HepG2 (cell line): ENCODE measurements around the gene S1PR2. TPM values are rescaled to one million over a fixed set of nuclear protein-coding genes. Genes with fewer than 3 reads are reported as not detected.

Experiments
- ADNP ChIP-seq: sonication (generic); formaldehyde crosslinking; IDR thresholded peaks from 2 replicates; pipeline ENCODE4 v1.4.0; 2020; ENCODE audit warnings: missing genetic modification reagents
- CREB1 ChIP-seq, 2 experiments: fragments of 450-650 bp in 1 of 2; IDR thresholded peaks; 2 replicates each; pipeline ENCODE4 v1.6.1; 2016 to 2017; ENCODE audit warnings: control low read depth in 1 of 2, mild to moderate bottlenecking in 1 of 2, missing compliant biosample characterization in 1 of 2, missing genetic modification characterization in 1 of 2
- GPBP1L1 ChIP-seq: sonication (generic); formaldehyde crosslinking; IDR thresholded peaks from 2 replicates; pipeline ENCODE4 v1.5.0; 2020; ENCODE audit warnings: mild to moderate bottlenecking, missing genetic modification reagents
- GZF1 ChIP-seq: sonication (generic); formaldehyde crosslinking; IDR thresholded peaks from 2 replicates; pipeline ENCODE4 v1.5.1; 2020; ENCODE audit warnings: mild to moderate bottlenecking, missing genetic modification reagents
- HIVEP1 ChIP-seq: sonication (generic); formaldehyde crosslinking; IDR thresholded peaks from 2 replicates; pipeline ENCODE4 v1.4.0; 2020; ENCODE audit warnings: mild to moderate bottlenecking, missing genetic modification reagents
- MAFG ChIP-seq: sonication (generic); formaldehyde crosslinking; IDR thresholded peaks from 2 replicates; pipeline ENCODE4 v1.5.1; 2020; ENCODE audit warnings: mild to moderate bottlenecking, missing genetic modification reagents
- RXRB ChIP-seq: IDR thresholded peaks from 2 replicates; pipeline ENCODE4 v1.6.1; 2016; ENCODE audit warnings: borderline replicate concordance, missing genetic modification reagents, missing compliant biosample characterization
- SALL2 ChIP-seq: sonication (generic); formaldehyde crosslinking; IDR thresholded peaks from 2 replicates; pipeline ENCODE4 v1.8.1; 2023; ENCODE audit warnings: mild to moderate bottlenecking, missing genetic modification reagents, inconsistent platforms
- SMC3 ChIP-seq: IDR thresholded peaks from 2 replicates; pipeline ENCODE4 v1.6.1; 2011; ENCODE audit warnings: low read length, improper control_type of control experiment
- TBX3 ChIP-seq: fragments of 450-650 bp; IDR thresholded peaks from 2 replicates; pipeline ENCODE4 v1.6.1; 2017; ENCODE audit warnings: antibody characterized with exemption, mild to moderate bottlenecking, inconsistent platforms, borderline replicate concordance
- TRAFD1 ChIP-seq: sonication (generic); formaldehyde crosslinking; IDR thresholded peaks from 2 replicates; pipeline ENCODE4 v1.5.1; 2020; ENCODE audit warnings: missing genetic modification reagents, mild to moderate bottlenecking, borderline replicate concordance
- ZEB1 ChIP-seq: IDR thresholded peaks from 2 replicates; pipeline ENCODE4 v1.6.1; 2012; ENCODE audit warnings: mild to moderate bottlenecking, low read depth, inconsistent platforms; ENCODE audit not compliant: insufficient replicate concordance
- ZNF318 ChIP-seq: sonication (generic); formaldehyde crosslinking; IDR thresholded peaks from 2 replicates; pipeline ENCODE4 v1.4.0; 2020; ENCODE audit warnings: mild to moderate bottlenecking, missing genetic modification reagents
- ZNF333 ChIP-seq: sonication (generic); formaldehyde crosslinking; IDR thresholded peaks from 2 replicates; pipeline ENCODE4 v1.4.0; 2020; ENCODE audit warnings: mild to moderate bottlenecking, missing genetic modification reagents, borderline replicate concordance
- ZNF597 ChIP-seq: sonication (generic); formaldehyde crosslinking; IDR thresholded peaks from 2 replicates; pipeline ENCODE4 v1.5.0; 2020; ENCODE audit warnings: missing genetic modification reagents
- ZSCAN12 ChIP-seq: sonication (generic); formaldehyde crosslinking; IDR thresholded peaks from 2 replicates; pipeline ENCODE4 v1.9.0; 2021; ENCODE audit warnings: mild to moderate bottlenecking, missing genetic modification reagents
- polyA plus RNA-seq, 8 experiments: library from polyadenylated mRNA; depleted of rRNA in 3 of 8; stranded (reverse) in 7 of 8; unstranded in 1 of 8; fragments of >200 nt; fragmentation: Illumina TruSeq in 4 of 8; extraction: Trizol in 4 of 8; gene quantifications; 2 replicates each; pipeline versions ENCODE4 v1.2.1 to v1.2.3, GENCODE V29; 2011 to 2016; ENCODE audit warnings: low read depth in 4 of 8, missing spikeins in 1 of 8, mixed read lengths in 1 of 8; ENCODE audit not compliant: insufficient read depth in 1 of 8
- total RNA-seq, 5 experiments: library from RNA; depleted of rRNA; stranded (reverse); fragments of >200 nt; fragmentation: Illumina TruSeq; extraction: Trizol; gene quantifications; 2 replicates each; pipeline ENCODE4 v1.2.3, GENCODE V29; 2016; ENCODE audit warnings: low read depth in 1 of 5

The S1PR2 gene
- total and polyA plus RNA-seq, 2 of the 13 experiments (the other 11 are each of a cell fraction or from before 2014, with no cell fraction given): 0.91 to 1.3 TPM

GRCh38 chr19:10238172-10238783 lies 7.1 kb upstream of the S1PR2 start (continued):
- no peak for TF ChIP-seq GPBP1L1 (CRISPR knock-in tag)
- TF ChIP-seq SALL2 (CRISPR knock-in tag): no peak
- TF ChIP-seq TBX3: peak; percentile 96
- TF ChIP-seq MAFG (CRISPR knock-in tag): no peak
- TF ChIP-seq ZNF597 (CRISPR knock-in tag): no peak
- no peak for TF ChIP-seq CREB1 (IDR thresholded peaks at IDR 0.05)
- TF ChIP-seq CREB1 (CRISPR knock-in tag; IDR thresholded peaks at IDR 0.05): peak; percentile 51; the same call in 1 of the 2 replicates
- TF ChIP-seq ADNP (CRISPR knock-in tag): peak; percentile 87
- TF ChIP-seq ZNF333: 0 out of 2 replicates have a peak, but pooled peaks have one; percentile 40
- TF ChIP-seq SMC3: no peak
- TF ChIP-seq TRAFD1 (CRISPR knock-in tag): no peak
- TF ChIP-seq GZF1 (CRISPR knock-in tag): no peak
- peak; percentile 82 for TF ChIP-seq RXRB
- peak; percentile 11; the same call in 1 of the 2 replicates for TF ChIP-seq HIVEP1 (CRISPR knock-in tag)
- TF ChIP-seq ZNF318: no peak
- no peak for TF ChIP-seq ZSCAN12
- TF ChIP-seq ZEB1: no peak
